Measurements from ENCODE around the gene BMP7.

GRCh38 chr20:57247292-57247965 is 19.0 kb downstream of the BMP7 start:
- TF ChIP-seq POLR2AphosphoS5 (IDR thresholded peaks at IDR 0.05; ENCODE audit: insufficient read depth, low read depth, low read length) (no peak), JUN (IDR thresholded peaks at IDR 0.05; ENCODE audit: borderline replicate concordance, insufficient read depth, insufficient read length, low read depth) (no peak), POLR2A (IDR thresholded peaks at IDR 0.05; ENCODE audit: low read depth, low read length) (no peak)
- TF ChIP-seq, protein P1, sequence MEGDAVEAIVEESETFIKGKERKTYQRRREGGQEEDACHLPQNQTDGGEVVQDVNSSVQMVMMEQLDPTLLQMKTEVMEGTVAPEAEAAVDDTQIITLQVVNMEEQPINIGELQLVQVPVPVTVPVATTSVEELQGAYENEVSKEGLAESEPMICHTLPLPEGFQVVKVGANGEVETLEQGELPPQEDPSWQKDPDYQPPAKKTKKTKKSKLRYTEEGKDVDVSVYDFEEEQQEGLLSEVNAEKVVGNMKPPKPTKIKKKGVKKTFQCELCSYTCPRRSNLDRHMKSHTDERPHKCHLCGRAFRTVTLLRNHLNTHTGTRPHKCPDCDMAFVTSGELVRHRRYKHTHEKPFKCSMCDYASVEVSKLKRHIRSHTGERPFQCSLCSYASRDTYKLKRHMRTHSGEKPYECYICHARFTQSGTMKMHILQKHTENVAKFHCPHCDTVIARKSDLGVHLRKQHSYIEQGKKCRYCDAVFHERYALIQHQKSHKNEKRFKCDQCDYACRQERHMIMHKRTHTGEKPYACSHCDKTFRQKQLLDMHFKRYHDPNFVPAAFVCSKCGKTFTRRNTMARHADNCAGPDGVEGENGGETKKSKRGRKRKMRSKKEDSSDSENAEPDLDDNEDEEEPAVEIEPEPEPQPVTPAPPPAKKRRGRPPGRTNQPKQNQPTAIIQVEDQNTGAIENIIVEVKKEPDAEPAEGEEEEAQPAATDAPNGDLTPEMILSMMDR (IDR thresholded peaks at IDR 0.05; ENCODE audit: extremely low read depth in 1 of 2, insufficient read depth in 1 of 2, low read depth in 1 of 2, low read length in 2 of 2), result no peak

All from endothelial cell of umbilical vein (primary cell).